RWPE2 (cell line): ENCODE results near the gene BCL2.

Experiments used
- ATAC-seq: fragments of 200-7000 bp; cut with Tn5 transposase; 3 replicates; pipeline ENCODE4 v1.9.1; 2021; ENCODE audit warnings: low read depth
- DNase-seq: peaks from one replicate; pipeline ENCODE4 v3.0.0-alpha.2; 2020; ENCODE audit warnings: low spot score
- H3K27ac ChIP-seq: fragments of 450-650 bp; 2 replicates; pipeline ENCODE4 v1.5.1; 2017; ENCODE audit warnings: mild to moderate bottlenecking; ENCODE audit not compliant: poor library complexity, severe bottlenecking
- H3K27me3 ChIP-seq: fragments of 250-450 bp; sonication (Bioruptor Pico); 2 replicates; pipeline ENCODE4 v1.5.1; 2021; ENCODE audit warnings: mild to moderate bottlenecking, moderate library complexity; ENCODE audit not compliant: insufficient read depth, poor library complexity, severe bottlenecking
- H3K36me3 ChIP-seq: fragments of 250-450 bp; sonication (Bioruptor Pico); 2 replicates; pipeline ENCODE4 v1.5.1; 2020; ENCODE audit warnings: low read depth, mild to moderate bottlenecking, moderate library complexity
- H3K4me1 ChIP-seq: fragments of 250-450 bp; sonication (Bioruptor Pico); 2 replicates; pipeline ENCODE4 v1.5.1; 2021; ENCODE audit warnings: mild to moderate bottlenecking, moderate library complexity; ENCODE audit not compliant: insufficient read depth, poor library complexity, severe bottlenecking
- H3K4me3 ChIP-seq: fragments of 250-450 bp; sonication (Bioruptor Pico); 2 replicates; pipeline ENCODE4 v1.5.1; 2021; ENCODE audit warnings: mild to moderate bottlenecking, moderate library complexity; ENCODE audit not compliant: severe bottlenecking
- H3K9me3 ChIP-seq: fragments of 250-450 bp; sonication (Bioruptor Pico); 2 replicates; pipeline ENCODE4 v1.5.1; 2021; ENCODE audit warnings: mild to moderate bottlenecking, moderate library complexity; ENCODE audit not compliant: severe bottlenecking
- TF ChIP-seq, protein P1 (sequence below): fragments of 450-650 bp; IDR thresholded peaks from one replicate; pipeline ENCODE4 v1.5.1; 2017; ENCODE audit warnings: mild to moderate bottlenecking, moderate library complexity; ENCODE audit not compliant: poor library complexity, severe bottlenecking

BCL2 gene

DNA sequence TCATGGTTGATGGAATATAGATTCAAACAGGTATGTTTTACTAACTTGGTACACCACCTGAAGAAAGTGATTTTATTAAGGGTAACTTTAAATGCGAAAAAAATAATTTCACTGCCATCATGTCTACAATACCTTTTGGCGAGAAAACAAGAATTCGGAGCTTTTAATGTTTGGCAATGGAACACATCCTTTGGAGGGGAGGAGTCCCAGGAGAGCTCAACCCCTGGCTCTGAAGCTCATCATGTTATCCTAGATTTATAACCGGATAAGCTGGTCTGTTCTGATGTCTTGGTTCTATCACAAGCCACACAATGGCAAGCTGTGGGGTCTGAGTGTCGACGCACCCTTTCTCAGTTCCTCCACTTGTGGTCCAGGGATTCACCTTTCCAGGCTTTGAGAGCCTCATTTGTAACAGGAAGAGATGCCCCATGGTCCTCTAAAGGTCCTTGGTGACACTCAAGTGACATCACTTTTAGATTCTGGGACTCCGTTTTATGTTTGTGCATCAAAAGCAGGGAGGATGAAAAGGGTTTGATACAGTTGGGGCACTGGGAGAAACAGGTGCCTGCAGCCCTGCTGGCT lies 172.7 kb downstream of the BCL2 start:
- H3K27ac ChIP-seq = no peak overlapping the region
- no peaks in the 10 kb centered on the region for H3K9me3 ChIP-seq
- no peak for DNase-seq
- H3K27me3 ChIP-seq = no peaks in the 10 kb centered on the region
- TF ChIP-seq, protein P1, sequence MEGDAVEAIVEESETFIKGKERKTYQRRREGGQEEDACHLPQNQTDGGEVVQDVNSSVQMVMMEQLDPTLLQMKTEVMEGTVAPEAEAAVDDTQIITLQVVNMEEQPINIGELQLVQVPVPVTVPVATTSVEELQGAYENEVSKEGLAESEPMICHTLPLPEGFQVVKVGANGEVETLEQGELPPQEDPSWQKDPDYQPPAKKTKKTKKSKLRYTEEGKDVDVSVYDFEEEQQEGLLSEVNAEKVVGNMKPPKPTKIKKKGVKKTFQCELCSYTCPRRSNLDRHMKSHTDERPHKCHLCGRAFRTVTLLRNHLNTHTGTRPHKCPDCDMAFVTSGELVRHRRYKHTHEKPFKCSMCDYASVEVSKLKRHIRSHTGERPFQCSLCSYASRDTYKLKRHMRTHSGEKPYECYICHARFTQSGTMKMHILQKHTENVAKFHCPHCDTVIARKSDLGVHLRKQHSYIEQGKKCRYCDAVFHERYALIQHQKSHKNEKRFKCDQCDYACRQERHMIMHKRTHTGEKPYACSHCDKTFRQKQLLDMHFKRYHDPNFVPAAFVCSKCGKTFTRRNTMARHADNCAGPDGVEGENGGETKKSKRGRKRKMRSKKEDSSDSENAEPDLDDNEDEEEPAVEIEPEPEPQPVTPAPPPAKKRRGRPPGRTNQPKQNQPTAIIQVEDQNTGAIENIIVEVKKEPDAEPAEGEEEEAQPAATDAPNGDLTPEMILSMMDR = no peak
- no peak for ATAC-seq
- no peaks in the 10 kb centered on the region for H3K4me1 ChIP-seq
- no peak overlapping the region for H3K4me3 ChIP-seq
- H3K36me3 ChIP-seq = no peaks in the 10 kb centered on the region

DNA sequence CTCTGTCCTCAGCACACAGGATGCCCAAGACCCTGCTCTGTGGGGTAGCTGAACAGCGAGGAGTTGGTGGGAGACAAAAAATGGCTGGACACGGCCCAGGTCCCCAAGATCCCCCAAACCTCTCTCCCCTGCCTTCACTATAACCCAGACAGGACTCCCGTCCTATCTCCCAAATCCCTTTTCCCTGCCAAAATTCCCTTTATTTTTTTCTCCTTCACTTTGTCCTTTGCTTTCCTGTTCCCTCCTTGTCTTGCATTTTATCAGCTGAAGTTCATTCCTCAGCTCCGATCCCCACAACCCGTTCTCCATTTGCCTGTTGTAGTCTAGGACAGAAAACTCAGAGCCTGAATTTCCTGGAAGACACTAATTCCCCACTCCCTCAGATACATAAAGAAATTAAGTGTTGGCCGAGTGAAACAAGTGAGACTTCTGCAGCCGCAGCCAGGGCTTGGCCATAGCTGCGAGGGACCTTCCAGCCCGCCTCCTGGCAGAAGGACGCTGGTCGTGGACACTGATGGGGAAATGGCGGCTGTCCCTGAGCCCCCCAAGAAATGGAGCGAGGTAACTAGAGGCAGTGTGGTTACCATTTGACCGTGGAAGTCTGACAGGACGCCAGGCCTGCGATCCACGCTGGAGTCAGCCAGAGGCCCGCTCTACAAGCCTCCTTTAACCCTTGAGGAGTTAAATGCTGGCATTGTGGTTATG lies 173.6 kb downstream of the BCL2 start:
- Histone ChIP-seq H3K27me3 (no peaks in the 10 kb centered on the region), H3K36me3 (no peaks in the 10 kb centered on the region), H3K9me3 (no peaks in the 10 kb centered on the region), H3K4me3 (no peak overlapping the region), H3K27ac (no peak overlapping the region), H3K4me1 (no peaks in the 10 kb centered on the region)
- TF ChIP-seq, protein P1 = no peak
- ATAC-seq (no peak), DNase-seq (no peak)

DNA sequence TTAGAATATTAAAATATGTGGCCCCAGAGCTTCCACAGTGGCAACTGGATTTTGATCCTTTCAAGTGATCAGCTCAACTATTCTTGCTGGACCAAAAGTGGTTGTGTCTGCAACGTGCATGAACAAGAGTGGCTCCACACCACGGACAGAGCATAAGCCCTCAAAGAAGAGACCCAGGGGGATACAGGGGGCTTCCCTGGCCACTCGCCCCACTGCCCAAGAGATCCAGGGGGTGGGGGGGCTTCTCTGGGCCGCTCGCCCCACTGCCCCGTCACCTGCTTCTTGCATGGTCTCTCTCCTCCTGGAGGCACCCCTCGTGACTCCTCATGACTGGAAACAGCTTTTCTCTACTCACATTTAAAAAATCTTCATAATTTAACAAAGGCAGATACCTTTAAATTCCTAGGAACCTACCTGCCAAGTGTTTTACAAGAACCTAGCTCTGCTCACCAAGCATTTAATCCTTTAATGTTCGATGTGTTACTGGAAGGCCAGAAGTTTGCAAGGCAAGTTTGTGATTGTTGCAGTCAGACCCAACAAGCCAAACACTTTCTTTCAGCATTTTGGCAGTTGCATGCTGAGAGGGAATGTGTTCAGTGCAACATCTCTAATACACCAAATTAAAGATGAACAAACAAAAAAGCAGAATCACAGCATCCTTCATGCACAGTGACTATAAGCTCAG lies 174.3 kb downstream of the BCL2 start:
- Histone ChIP-seq H3K9me3 (no peaks in the 10 kb centered on the region), H3K27me3 (no peaks in the 10 kb centered on the region), H3K27ac (no peak overlapping the region), H3K4me3 (no peak overlapping the region), H3K36me3 (no peaks in the 10 kb centered on the region), H3K4me1 (no peaks in the 10 kb centered on the region)
- no peak for DNase-seq
- TF ChIP-seq, protein P1 = no peak
- no peak for ATAC-seq

DNA sequence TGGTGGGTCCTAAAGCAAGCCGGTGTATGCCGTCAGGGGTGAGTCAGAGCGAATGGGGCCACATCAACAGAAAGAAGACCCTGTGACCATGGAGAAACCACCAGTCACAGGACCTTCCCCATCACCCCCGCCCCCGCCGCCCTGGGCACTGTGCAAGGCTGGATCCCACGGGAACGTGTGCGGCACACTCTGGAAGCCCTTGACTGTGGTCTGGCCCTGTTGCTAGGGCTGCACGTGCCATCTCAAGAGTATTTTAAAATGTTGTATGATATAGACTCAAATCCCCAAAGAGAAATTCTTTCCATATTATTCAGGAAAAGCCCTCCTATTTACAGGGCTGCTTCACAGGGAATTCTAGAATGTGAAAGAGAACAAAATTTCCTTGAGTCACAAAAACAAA lies 174.8 kb downstream of the BCL2 start:
- Histone ChIP-seq H3K4me3 (no peak overlapping the region), H3K36me3 (no peaks in the 10 kb centered on the region), H3K27me3 (no peaks in the 10 kb centered on the region), H3K9me3 (no peaks in the 10 kb centered on the region), H3K27ac (no peak overlapping the region), H3K4me1 (no peaks in the 10 kb centered on the region)
- ATAC-seq (no peak), DNase-seq (no peak)
- TF ChIP-seq, protein P1 = no peak
